ENCODE results near the gene COMMD7.

COMMD7 gene

GRCh38 chr20:32743237-32744112 is at the start of gene COMMD7:
Gene COMMD7 (minus strand): TSS chr20:32743467. CDS start chr20:32743391, 76 bp downstream.
- POLR2A ChIA-PET (ENCODE audit: low non-redundant PET), result interaction anchor here (0.7 kb wide), 1 partner anchor 20 kb away, joined by 3 read pairs; no protein-coding TSS in a partner anchor
- peak within 1 kb of the TSS; percentile 8 for H3K27ac ChIP-seq
- CTCF ChIA-PET, result interaction anchor here (0.7 to 2.1 kb wide), 5 partner anchors 19 to 222 kb away, joined by 3 to 14 read pairs (median 4); partner anchors contain the start of genes C20orf203 and DNMT3B
- DNase-seq (ENCODE audit: low spot score), result no peak
- no peak for TF ChIP-seq CTCF (conservative IDR thresholded peaks at IDR 0.05; ENCODE audit: low read depth)

- ChIA-PET CTCF (interaction anchor here (0.6 to 1.7 kb wide), 5 partner anchors 12 to 507 kb away, joined by 3 to 7 read pairs (median 3); no protein-coding TSS in a partner anchor), POLR2A (ENCODE audit: low non-redundant PET) (interaction anchor here (0.5 kb wide), 1 partner anchor 100 kb away, joined by 3 read pairs; no protein-coding TSS in a partner anchor)
- no peak for TF ChIP-seq CTCF (conservative IDR thresholded peaks at IDR 0.05; ENCODE audit: low read depth)
- no peak for DNase-seq (ENCODE audit: low spot score)
- H3K27ac ChIP-seq, result no peak overlapping the region
Measured at GRCh38 chr20:32792731-32793458, 49.6 kb upstream of the COMMD7 start.

GRCh38 chr20:32792316-32792715 is 49.0 kb upstream of the COMMD7 start:
- no peak for TF ChIP-seq CTCF (conservative IDR thresholded peaks at IDR 0.05; ENCODE audit: low read depth)
- DNase-seq (ENCODE audit: low spot score), result no peak
- ChIA-PET POLR2A (ENCODE audit: low non-redundant PET) (interaction anchor here (0.5 kb wide), 1 partner anchor 99 kb away, joined by 3 read pairs; no protein-coding TSS in a partner anchor), CTCF (interaction anchor here (0.7 to 1.7 kb wide), 3 partner anchors 14 to 507 kb away, joined by 3 to 7 read pairs (median 3); no protein-coding TSS in a partner anchor)
- H3K27ac ChIP-seq, result no peak overlapping the region

GRCh38 chr20:32790751-32791057 is 47.4 kb upstream of the COMMD7 start:
- TF ChIP-seq CTCF (conservative IDR thresholded peaks at IDR 0.05; ENCODE audit: low read depth), result no peak
- ChIA-PET POLR2A (ENCODE audit: low non-redundant PET) (no interaction called here), CTCF (interaction anchor here (0.5 to 1.9 kb wide), 53 partner anchors 8 to 838 kb away, joined by 3 to 24 read pairs (median 5); partner anchors contain the start of gene C20orf203)
- no peak overlapping the region for H3K27ac ChIP-seq
- no peak for DNase-seq (ENCODE audit: low spot score)

GRCh38 chr20:32789896-32790750 is 46.9 kb upstream of the COMMD7 start:
- DNase-seq (ENCODE audit: low spot score), result peak; percentile 97

More at GRCh38 chr20:32789896-32790750, 46.9 kb upstream of the COMMD7 start:
- POLR2A ChIA-PET (ENCODE audit: low non-redundant PET), result no interaction called here
- CTCF ChIA-PET, result interaction anchor here (0.5 to 1.9 kb wide), 67 partner anchors 9 to 838 kb away, joined by 3 to 24 read pairs (median 4); partner anchors contain the start of gene C20orf203
- H3K27ac ChIP-seq, result no peak overlapping the region
- TF ChIP-seq CTCF (conservative IDR thresholded peaks at IDR 0.05; ENCODE audit: low read depth), result peak; percentile 100
